GM21717 (cell line): Measurements from ENCODE around the gene BAZ2B.
"Not testable (repeated sequence)": the region's sequence is repeated elsewhere in the genome, so short reads cannot be mapped to it uniquely, and the experiment has no call there.

Source experiments
- ATAC-seq: cut with Tn5 transposase; IDR thresholded peaks from one replicate; pipeline ENCODE4 v1.9.1; 2021; ENCODE audit warnings: mild to moderate bottlenecking, moderate library complexity; ENCODE audit not compliant: unreplicated experiment

BAZ2B gene

GRCh38 chr2:159427048-159427447 lies 189.3 kb downstream of the BAZ2B start:
- ATAC-seq = no peak

- ATAC-seq = no peak
These were observed 196.9 kb downstream of the BAZ2B start for GRCh38 chr2:159419403-159419802.

GRCh38 chr2:159411460-159411859 lies 204.9 kb downstream of the BAZ2B start:
- ATAC-seq = no peak

- ATAC-seq = no peak
These were observed 206.1 kb downstream of the BAZ2B start for GRCh38 chr2:159410276-159410675.

- ATAC-seq = no peak
These were observed 207.1 kb downstream of the BAZ2B start for GRCh38 chr2:159409116-159409800.

- no peak for ATAC-seq
These were observed 213.6 kb downstream of the BAZ2B start for GRCh38 chr2:159402790-159403189.

- not testable (repeated sequence) for ATAC-seq
These were observed 214.2 kb downstream of the BAZ2B start for GRCh38 chr2:159402160-159402559.

GRCh38 chr2:159399716-159400415 lies 216.5 kb downstream of the BAZ2B start:
- ATAC-seq = no peak

GRCh38 chr2:159396799-159397198 lies 219.5 kb downstream of the BAZ2B start:
- no peak for ATAC-seq

- ATAC-seq = no peak
These were observed 233.8 kb downstream of the BAZ2B start for GRCh38 chr2:159382447-159383028.

- no peak for ATAC-seq
These were observed 234.8 kb downstream of the BAZ2B start for GRCh38 chr2:159381574-159381973.

- no peak for ATAC-seq
These were observed 235.6 kb downstream of the BAZ2B start for GRCh38 chr2:159380685-159381239.

- ATAC-seq = no peak
These were observed 237.2 kb downstream of the BAZ2B start for GRCh38 chr2:159379181-159379580.

- no peak for ATAC-seq
These were observed 241.1 kb downstream of the BAZ2B start for GRCh38 chr2:159375241-159375640.

- ATAC-seq = no peak
These were observed 244.8 kb downstream of the BAZ2B start for GRCh38 chr2:159371506-159371905.

GRCh38 chr2:159366538-159366937 lies 249.8 kb downstream of the BAZ2B start:
- no peak for ATAC-seq

GRCh38 chr2:159362816-159363251 lies 253.5 kb downstream of the BAZ2B start:
- ATAC-seq = no peak

- ATAC-seq = no peak
These were observed 254.3 kb downstream of the BAZ2B start for GRCh38 chr2:159362094-159362493.

- ATAC-seq = not testable (repeated sequence)
These were observed 254.7 kb downstream of the BAZ2B start for GRCh38 chr2:159361603-159362002.

GRCh38 chr2:159356053-159356554 lies 260.2 kb downstream of the BAZ2B start:
- no peak for ATAC-seq

- ATAC-seq = no peak
These were observed 264.4 kb downstream of the BAZ2B start for GRCh38 chr2:159351977-159352376.
